IMR-90 (cell line): ENCODE data around the gene DNM3. TPM values are rescaled to one million over a fixed set of nuclear protein-coding genes. Genes with fewer than 3 reads are reported as not detected.

Experiments used
- ATAC-seq: fragments of 200-7000 bp; cut with Tn5 transposase; 2 replicates; pipeline ENCODE4 v1.9.1; 2020; ENCODE audit warnings: low read depth, mild to moderate bottlenecking, moderate library complexity
- BruUV-seq: library from RNA; stranded (reverse); fragments of 400-500 nt; replicated peaks from 2 replicates; lab custom pipeline; 2021; lab: Mats Ljungman, UMichigan
- CTCF ChIA-PET: fragments of 300-600 bp; formaldehyde crosslinking; extraction: SDS; loops from one replicate; lab custom pipeline; 2021; ENCODE audit warnings: antibody characterized with exemption; lab: Yijun Ruan, JAX
- POLR2A ChIA-PET: fragments of 300-600 bp; sonication (Branson Sonifier 250); formaldehyde crosslinking; loops from one replicate; lab custom pipeline; 2022; ENCODE audit warnings: antibody characterized with exemption; ENCODE audit not compliant: unreplicated experiment; lab: Charles Lee
- DNase-seq: peaks from one replicate; pipeline ENCODE4 v3.0.0; 2013
- H2AFZ ChIP-seq: replicated peaks from 2 replicates; pipeline ENCODE3; 2013; ENCODE audit warnings: low read length, mild to moderate bottlenecking; ENCODE audit not compliant: poor library complexity
- H2AK5ac ChIP-seq: 2 replicates; pipeline ENCODE4 v1.6.1; 2013; ENCODE audit warnings: low read depth, low read length, inconsistent platforms
- H2AK9ac ChIP-seq: replicated peaks from 2 replicates; pipeline ENCODE3; 2013; ENCODE audit warnings: mild to moderate bottlenecking, low read depth, low read length, moderate library complexity; ENCODE audit not compliant: poor library complexity
- H2BK120ac ChIP-seq: 2 replicates; pipeline ENCODE4 v1.6.1; 2013; ENCODE audit warnings: low read depth, low read length, inconsistent platforms
- H2BK15ac ChIP-seq: 3 replicates; pipeline ENCODE4 v1.6.1; 2013; ENCODE audit warnings: low read depth, low read length, inconsistent platforms
- H2BK20ac ChIP-seq: 2 replicates; pipeline ENCODE4 v1.6.1; 2013; ENCODE audit warnings: low read depth, mild to moderate bottlenecking, inconsistent platforms, low read length, moderate library complexity
- H2BK5ac ChIP-seq: 2 replicates; pipeline ENCODE4 v1.6.1; 2013; ENCODE audit warnings: mild to moderate bottlenecking, low read depth, low read length, inconsistent platforms; ENCODE audit not compliant: poor library complexity, severe bottlenecking
- H3K14ac ChIP-seq: replicated peaks from 2 replicates; pipeline ENCODE4 v1.6.1; 2013; ENCODE audit warnings: low read depth, low read length, inconsistent platforms
- H3K18ac ChIP-seq: 2 replicates; pipeline ENCODE4 v1.6.1; 2013; ENCODE audit warnings: low read depth, low read length, control low read depth
- H3K23ac ChIP-seq: 2 replicates; pipeline ENCODE4 v1.6.1; 2013; ENCODE audit warnings: low read depth, low read length, inconsistent platforms
- H3K27ac ChIP-seq: 2 replicates; pipeline ENCODE4 v1.5.1; 2013; ENCODE audit warnings: mild to moderate bottlenecking, control low read depth, low read length; ENCODE audit not compliant: insufficient read depth
- H3K27me3 ChIP-seq: 2 replicates; pipeline ENCODE4 v1.6.1; 2013; ENCODE audit warnings: low read length; ENCODE audit not compliant: control insufficient read depth, insufficient read depth
- H3K36me3 ChIP-seq: 2 replicates; pipeline ENCODE4 v1.6.1; 2013; ENCODE audit warnings: low read length, mixed read lengths; ENCODE audit not compliant: control insufficient read depth, insufficient read depth
- H3K4ac ChIP-seq: 2 replicates; pipeline ENCODE4 v1.6.1; 2013; ENCODE audit warnings: low read depth, low read length, inconsistent platforms
- H3K4me1 ChIP-seq: 2 replicates; pipeline ENCODE4 v1.6.1; 2013; ENCODE audit warnings: low read length, mixed read lengths; ENCODE audit not compliant: control insufficient read depth, insufficient read depth
- H3K4me2 ChIP-seq: 2 replicates; pipeline ENCODE4 v1.6.1; 2013; ENCODE audit warnings: low read depth, mild to moderate bottlenecking, control low read depth, low read length, moderate library complexity
- H3K4me3 ChIP-seq: 2 replicates; pipeline ENCODE4 v1.5.1; 2013; ENCODE audit warnings: low read depth, mild to moderate bottlenecking, control low read depth, low read length, moderate library complexity; ENCODE audit not compliant: insufficient read depth
- H3K56ac ChIP-seq: 2 replicates; pipeline ENCODE4 v1.6.1; 2013; ENCODE audit warnings: low read length, inconsistent platforms; ENCODE audit not compliant: insufficient read depth; ENCODE audit errors: extremely low read depth
- H3K79me1 ChIP-seq, 2 experiments: 2 replicates each; pipeline ENCODE4 v1.6.1; 2013; ENCODE audit warnings: low read length in 2 of 2, inconsistent platforms in 1 of 2, low read depth in 1 of 2
- H3K9ac ChIP-seq: 2 replicates; pipeline ENCODE4 v1.6.1; 2013; ENCODE audit warnings: low read depth, low read length, control low read depth
- H3K9me1 ChIP-seq: 2 replicates; pipeline ENCODE4 v1.6.1; 2013; ENCODE audit warnings: low read length, inconsistent platforms; ENCODE audit not compliant: insufficient read depth
- H3K9me3 ChIP-seq: 2 replicates; pipeline ENCODE4 v1.6.1; 2013; ENCODE audit warnings: low read length; ENCODE audit not compliant: control insufficient read depth, insufficient read depth
- H4K20me1 ChIP-seq: 2 replicates; pipeline ENCODE4 v1.6.1; 2013; ENCODE audit warnings: low read length, inconsistent platforms; ENCODE audit not compliant: insufficient read depth
- H4K5ac ChIP-seq: 2 replicates; pipeline ENCODE4 v1.6.1; 2013; ENCODE audit warnings: mild to moderate bottlenecking, low read depth, low read length, control low read depth
- H4K8ac ChIP-seq, 2 experiments: 2 replicates each; pipeline ENCODE4 v1.6.1; 2013; ENCODE audit warnings: low read depth in 2 of 2, low read length in 2 of 2, control low read depth in 1 of 2, inconsistent platforms in 1 of 2
- H4K91ac ChIP-seq: 2 replicates; pipeline ENCODE4 v1.6.1; 2013; ENCODE audit warnings: low read depth, low read length, inconsistent platforms; ENCODE audit not compliant: insufficient read depth
- BHLHE40 ChIP-seq: fragments of 150-350 bp; IDR thresholded peaks from 2 replicates; pipeline ENCODE4 v1.6.1; 2016; ENCODE audit warnings: mild to moderate bottlenecking, low read depth, low read length
- CEBPB ChIP-seq: IDR thresholded peaks from 2 replicates; pipeline ENCODE4 v1.6.1; 2012; ENCODE audit warnings: low read depth, low read length, improper control_type of control experiment
- CHD1 ChIP-seq: IDR thresholded peaks from 2 replicates; pipeline ENCODE4 v1.6.1; 2012; ENCODE audit warnings: low read depth, low read length, improper control_type of control experiment
- FOS ChIP-seq: fragments of 150-350 bp; IDR thresholded peaks from 2 replicates; pipeline ENCODE4 v1.6.1; 2016; ENCODE audit warnings: low read depth, low read length
- MAFK ChIP-seq: IDR thresholded peaks from 2 replicates; pipeline ENCODE4 v1.6.1; 2012; ENCODE audit warnings: low read depth, low read length, improper control_type of control experiment
- MAZ ChIP-seq: IDR thresholded peaks from 2 replicates; pipeline ENCODE4 v1.6.1; 2012; ENCODE audit warnings: low read depth, mild to moderate bottlenecking, low read length, improper control_type of control experiment, moderate library complexity, borderline replicate concordance
- MXI1 ChIP-seq: IDR thresholded peaks from 2 replicates; pipeline ENCODE4 v1.6.1; 2012; ENCODE audit warnings: low read depth, mild to moderate bottlenecking, low read length, moderate library complexity, borderline replicate concordance
- NFE2L2 ChIP-seq: fragments of 150-350 bp; IDR thresholded peaks from 2 replicates; pipeline ENCODE4 v1.6.1; 2016; ENCODE audit warnings: low read depth, mild to moderate bottlenecking, low read length
- POLR2A ChIP-seq: IDR thresholded peaks from 2 replicates; pipeline ENCODE4 v1.6.1; 2012; ENCODE audit warnings: mild to moderate bottlenecking, low read depth, low read length
- RAD21 ChIP-seq: IDR thresholded peaks from 2 replicates; pipeline ENCODE4 v1.6.1; 2012; ENCODE audit warnings: low read length, improper control_type of control experiment
- RFX5 ChIP-seq: IDR thresholded peaks from 2 replicates; pipeline ENCODE4 v1.8.0; 2012; ENCODE audit warnings: low read depth, mild to moderate bottlenecking, low read length, moderate library complexity
- SMC3 ChIP-seq: fragments of 150-350 bp; IDR thresholded peaks from 2 replicates; pipeline ENCODE4 v1.6.1; 2016; ENCODE audit warnings: low read depth, mild to moderate bottlenecking, antibody characterized with exemption, low read length, moderate library complexity
- USF2 ChIP-seq: fragments of 150-350 bp; IDR thresholded peaks from 2 replicates; pipeline ENCODE4 v1.6.1; 2017; ENCODE audit warnings: mild to moderate bottlenecking, antibody characterized with exemption, low read length, low read depth
- WGBS, 2 experiments: methylation state at CpG; one replicate each; pipeline versions ENCODE4 v1.1.5 to v1.1.7; 2013; ENCODE audit warnings: missing lambda C conversion rate in 2 of 2; ENCODE audit not compliant: insufficient read length in 1 of 2; ENCODE audit errors: extremely low coverage in 2 of 2; 5-methylcytosine and 5-hydroxymethylcytosine counted together
- dilution Hi-C: fragments of 300-500 bp; cut with HindIII; formaldehyde crosslinking; loops from one replicate; pipeline ENCODE4 v1.14.3; 2018; ENCODE audit warnings: low sequenced_read_pairs; ENCODE audit not compliant: unreplicated experiment
- in situ Hi-C: fragments of 300-500 bp; cut with MboI; formaldehyde crosslinking; loops from 3 replicates; pipeline ENCODE4 v1.14.3; 2019; ENCODE audit warnings: low sequenced_read_pairs, inconsistent platforms, mixed read lengths
- intact Hi-C: fragments of 100-400 bp; cut with micrococcal nuclease; formaldehyde crosslinking; loops from 2 replicates; pipeline ENCODE4 v1.10.0; 2022
- polyA plus RNA-seq, 3 experiments: library from polyadenylated mRNA; depleted of rRNA; stranded (reverse); fragments of >200 nt; gene quantifications; 2 replicates each; pipeline ENCODE4 v1.2.3, GENCODE V29; 2012; ENCODE audit warnings: low replicate concordance in 1 of 3
- total RNA-seq: library from RNA; depleted of rRNA; stranded (reverse); fragments of >200 nt; gene quantifications from 2 replicates; pipeline ENCODE4 v1.2.3, GENCODE V29; 2012
- TF ChIP-seq, protein P1 (sequence below): fragments of 150-350 bp; IDR thresholded peaks from 2 replicates; pipeline ENCODE4 v1.6.1; 2016; ENCODE audit warnings: low read depth, mild to moderate bottlenecking, low read length, moderate library complexity, borderline replicate concordance
- TF ChIP-seq, protein P2 (sequence below): conservative IDR thresholded peaks from 2 replicates; pipeline ENCODE4 v1.5.1; 2012; ENCODE audit warnings: mild to moderate bottlenecking, low read depth, low read length, improper control_type of control experiment

DNM3 gene
- total and polyA plus RNA-seq, 2 of the 4 experiments (the other 2 are of a cell fraction) = 0.36 TPM

DNA sequence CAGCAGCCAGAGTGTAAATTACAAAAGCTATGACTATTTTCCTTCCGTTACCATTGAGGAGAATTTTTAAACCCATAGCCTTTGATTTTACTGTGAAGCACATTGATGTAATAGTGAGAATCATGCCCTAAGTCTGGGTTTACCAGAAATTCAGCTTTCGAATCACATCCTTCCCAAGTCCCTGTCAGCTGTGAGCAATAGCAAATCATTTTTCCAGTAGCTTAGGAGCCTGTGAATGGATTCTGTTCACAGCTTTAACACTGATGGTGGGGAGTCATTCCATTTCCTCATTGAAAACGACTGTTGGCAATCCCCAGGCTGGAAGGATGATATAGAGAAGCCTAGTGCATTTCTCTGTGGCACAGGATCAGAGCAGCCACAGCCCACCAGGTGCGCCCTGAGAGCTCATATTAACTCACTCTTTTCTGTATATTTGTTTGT lies 497.0 kb downstream of the DNM3 start:
- no CpG with 5 or more reads among the region's 4 CpGs for WGBS, 2 experiments
- no peaks in the 10 kb centered on the region for H3K9me3 ChIP-seq
- TF ChIP-seq CHD1 = no peak
- TF ChIP-seq RAD21 = no peak
- TF ChIP-seq, protein P1, sequence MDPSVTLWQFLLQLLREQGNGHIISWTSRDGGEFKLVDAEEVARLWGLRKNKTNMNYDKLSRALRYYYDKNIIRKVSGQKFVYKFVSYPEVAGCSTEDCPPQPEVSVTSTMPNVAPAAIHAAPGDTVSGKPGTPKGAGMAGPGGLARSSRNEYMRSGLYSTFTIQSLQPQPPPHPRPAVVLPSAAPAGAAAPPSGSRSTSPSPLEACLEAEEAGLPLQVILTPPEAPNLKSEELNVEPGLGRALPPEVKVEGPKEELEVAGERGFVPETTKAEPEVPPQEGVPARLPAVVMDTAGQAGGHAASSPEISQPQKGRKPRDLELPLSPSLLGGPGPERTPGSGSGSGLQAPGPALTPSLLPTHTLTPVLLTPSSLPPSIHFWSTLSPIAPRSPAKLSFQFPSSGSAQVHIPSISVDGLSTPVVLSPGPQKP = no peak
- no peak for TF ChIP-seq MAFK
- TF ChIP-seq RFX5 = no peak
- no peak for TF ChIP-seq MAZ
- TF ChIP-seq NFE2L2 = no peak
- TF ChIP-seq MXI1 = no peak
- no peak for TF ChIP-seq SMC3
- no peak for TF ChIP-seq CEBPB
- no peak for TF ChIP-seq FOS
- TF ChIP-seq, protein P2, sequence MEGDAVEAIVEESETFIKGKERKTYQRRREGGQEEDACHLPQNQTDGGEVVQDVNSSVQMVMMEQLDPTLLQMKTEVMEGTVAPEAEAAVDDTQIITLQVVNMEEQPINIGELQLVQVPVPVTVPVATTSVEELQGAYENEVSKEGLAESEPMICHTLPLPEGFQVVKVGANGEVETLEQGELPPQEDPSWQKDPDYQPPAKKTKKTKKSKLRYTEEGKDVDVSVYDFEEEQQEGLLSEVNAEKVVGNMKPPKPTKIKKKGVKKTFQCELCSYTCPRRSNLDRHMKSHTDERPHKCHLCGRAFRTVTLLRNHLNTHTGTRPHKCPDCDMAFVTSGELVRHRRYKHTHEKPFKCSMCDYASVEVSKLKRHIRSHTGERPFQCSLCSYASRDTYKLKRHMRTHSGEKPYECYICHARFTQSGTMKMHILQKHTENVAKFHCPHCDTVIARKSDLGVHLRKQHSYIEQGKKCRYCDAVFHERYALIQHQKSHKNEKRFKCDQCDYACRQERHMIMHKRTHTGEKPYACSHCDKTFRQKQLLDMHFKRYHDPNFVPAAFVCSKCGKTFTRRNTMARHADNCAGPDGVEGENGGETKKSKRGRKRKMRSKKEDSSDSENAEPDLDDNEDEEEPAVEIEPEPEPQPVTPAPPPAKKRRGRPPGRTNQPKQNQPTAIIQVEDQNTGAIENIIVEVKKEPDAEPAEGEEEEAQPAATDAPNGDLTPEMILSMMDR = no peak
- no peak for TF ChIP-seq POLR2A
- no peak for TF ChIP-seq BHLHE40
- TF ChIP-seq USF2 = no peak
- in situ Hi-C loops = no loop called here
- DNase-seq (no peak), ATAC-seq (no peak)
- no peak overlapping the region for H4K8ac ChIP-seq
- no peaks in the 10 kb centered on the region for H4K20me1 ChIP-seq
- H2AK9ac ChIP-seq = no peak overlapping the region
- H2BK15ac ChIP-seq = no peak overlapping the region
- H4K5ac ChIP-seq = no peak overlapping the region
- no peaks in the 10 kb centered on the region for H3K36me3 ChIP-seq
- H2AFZ ChIP-seq = no peak overlapping the region
- H3K56ac ChIP-seq = no peak overlapping the region
- no peak overlapping the region for H3K4me2 ChIP-seq
- intact Hi-C loops = no loop called here
- dilution Hi-C loops = no loop called here
- H4K91ac ChIP-seq = no peak overlapping the region; the same call in 1 of the 2 replicates
- H3K9ac ChIP-seq = no peak overlapping the region
- ChIA-PET POLR2A (no interaction called here), CTCF (interaction anchor here (0.9 kb wide), 1 partner anchor 62 kb away, joined by 3 read pairs; no protein-coding TSS in a partner anchor)
- H2BK5ac ChIP-seq = no peak overlapping the region
- H3K18ac ChIP-seq = no peak overlapping the region
- no peak overlapping the region for H3K4ac ChIP-seq
- H3K23ac ChIP-seq = no peak overlapping the region
- H2AK5ac ChIP-seq = no peak overlapping the region
- H3K4me3 ChIP-seq = no peak overlapping the region
- H3K27me3 ChIP-seq = no peaks in the 10 kb centered on the region
- H2BK20ac ChIP-seq = no peak overlapping the region
- no peaks in the 10 kb centered on the region for H3K79me1 ChIP-seq
- no peak overlapping the region for H3K14ac ChIP-seq
- no peak overlapping the region for H3K27ac ChIP-seq
- no peaks in the 10 kb centered on the region for H3K9me1 ChIP-seq
- no peak overlapping the region for H2BK120ac ChIP-seq
- H3K4me1 ChIP-seq = peaks cover 4% of the 10 kb centered on the region; the same call in 1 of the 2 replicates
- no TSS peak for BruUV-seq
